GM12878 (cell line): ENCODE measurements around the gene CHPT1. TPM values are rescaled to one million over a fixed set of nuclear protein-coding genes. Genes with fewer than 3 reads are reported as not detected.

Experiments used
- ATAC-seq: fragments of 200-7000 bp; cut with Tn5 transposase; 3 replicates; pipeline ENCODE4 v1.9.1; 2020; ENCODE audit warnings: mild to moderate bottlenecking, moderate library complexity
- BruUV-seq: library from RNA; stranded (reverse); fragments of 400-500 nt; replicated peaks from 2 replicates; lab custom pipeline; 2021; lab: Mats Ljungman, UMichigan
- CTCF ChIA-PET: fragments of 300-600 bp; sonication (Branson Sonifier 250); formaldehyde crosslinking; extraction: SDS; loops from one replicate; lab custom pipeline; 2021; ENCODE audit warnings: inconsistent platforms; lab: Yijun Ruan, JAX
- POLR2A ChIA-PET: fragments of 350-600 bp; formaldehyde crosslinking; extraction: SDS; loops from one replicate; lab custom pipeline; 2021; ENCODE audit warnings: inconsistent platforms; lab: Charles Lee
- RAD21 ChIA-PET: fragments of 300-600 bp; sonication (Branson Sonifier 250); formaldehyde crosslinking; loops from one replicate; lab custom pipeline; 2023; ENCODE audit warnings: antibody characterized with exemption; ENCODE audit not compliant: unreplicated experiment; lab: Charles Lee
- SMC1A ChIA-PET: fragments of 300-600 bp; sonication (Branson Sonifier 250); formaldehyde crosslinking; loops from one replicate; lab custom pipeline; 2023; ENCODE audit not compliant: unreplicated experiment, uncharacterized antibody; lab: Charles Lee
- DNase-seq: peaks from one replicate; pipeline ENCODE4 v3.0.0-alpha.2; 2011; ENCODE audit warnings: low read depth, low spot score
- FAIRE-seq: peaks from 3 replicates; lab custom pipeline; 2011; peaks lifted over from hg19 to GRCh38; lab: Jason Lieb, UNC
- H2AFZ ChIP-seq: 2 replicates; pipeline ENCODE4 v1.6.0; 2011; ENCODE audit warnings: low read depth, low read length, control low read depth; ENCODE audit not compliant: control insufficient read depth
- H3K27ac ChIP-seq: 2 replicates; pipeline ENCODE4 v1.5.1; 2011; ENCODE audit warnings: control low read depth; ENCODE audit not compliant: control insufficient read depth, insufficient read depth
- H3K27me3 ChIP-seq, 2 experiments: replicated peaks in 1 of 2; 2 replicates each; pipeline versions ENCODE4 v1.6.0 to v1.6.1; 2011; ENCODE audit warnings: low read length in 1 of 2; ENCODE audit not compliant: control insufficient read depth in 2 of 2, insufficient read depth in 2 of 2
- H3K36me3 ChIP-seq, 2 experiments: 2 replicates each; pipeline ENCODE4 v1.5.1; 2011; ENCODE audit warnings: low read length in 1 of 2; ENCODE audit not compliant: control insufficient read depth in 2 of 2, insufficient read depth in 2 of 2
- H3K4me1 ChIP-seq: 2 replicates; pipeline ENCODE4 v1.6.1; 2011; ENCODE audit warnings: mild to moderate bottlenecking, low read length, moderate library complexity, mixed read lengths; ENCODE audit not compliant: control insufficient read depth, insufficient read depth
- H3K4me2 ChIP-seq: 2 replicates; pipeline ENCODE4 v1.6.0; 2011; ENCODE audit warnings: control low read depth; ENCODE audit not compliant: control insufficient read depth, insufficient read depth
- H3K4me3 ChIP-seq: fragments of 200-600 bp; sonication (generic); 2 replicates; pipeline ENCODE4 v1.5.1; 2016
- H3K79me2 ChIP-seq: 2 replicates; pipeline ENCODE4 v1.6.0; 2011; ENCODE audit warnings: low read length; ENCODE audit not compliant: control insufficient read depth, insufficient read depth
- H3K9ac ChIP-seq: 2 replicates; pipeline ENCODE4 v1.8.0; 2011; ENCODE audit warnings: low read length, control low read depth, mixed read lengths; ENCODE audit not compliant: control insufficient read depth, insufficient read depth
- H3K9me3 ChIP-seq: replicated peaks from 3 replicates; pipeline ENCODE4 v1.5.1; 2011; ENCODE audit warnings: mild to moderate bottlenecking, low read length; ENCODE audit not compliant: control insufficient read depth, insufficient read depth
- H4K20me1 ChIP-seq: 2 replicates; pipeline ENCODE4 v1.6.0; 2011; ENCODE audit not compliant: control insufficient read depth, insufficient read depth
- ATF7 ChIP-seq: fragments of 450-650 bp; IDR thresholded peaks from 2 replicates; pipeline ENCODE4 v1.6.1; 2016; ENCODE audit warnings: low read depth, mild to moderate bottlenecking
- JUND ChIP-seq: IDR thresholded peaks from 2 replicates; pipeline ENCODE4 v1.6.1; 2012; ENCODE audit warnings: low read depth, mild to moderate bottlenecking, low read length, improper control_type of control experiment, moderate library complexity
- NFIC ChIP-seq: IDR thresholded peaks from 2 replicates; pipeline ENCODE4 v1.6.1; 2012; ENCODE audit warnings: low read depth, mild to moderate bottlenecking, inconsistent platforms, low read length, moderate library complexity
- RFX5 ChIP-seq: IDR thresholded peaks from 2 replicates; pipeline ENCODE4 v1.6.1; 2011; ENCODE audit warnings: low read depth, low read length, improper control_type of control experiment
- SMC3 ChIP-seq: IDR thresholded peaks from 2 replicates; pipeline ENCODE4 v1.6.1; 2011; ENCODE audit warnings: low read length, improper control_type of control experiment, borderline replicate concordance
- STAT1 ChIP-seq: fragments of 450-650 bp; conservative IDR thresholded peaks from 2 replicates; pipeline ENCODE4 v1.6.1; 2014; ENCODE audit warnings: antibody characterized with exemption, mild to moderate bottlenecking
- in situ Hi-C: fragments of 300-500 bp; cut with MboI; formaldehyde crosslinking; loops from 9 replicates; pipeline ENCODE4 v1.14.3; 2018; ENCODE audit warnings: mixed read lengths
- intact Hi-C: fragments of 100-400 bp; cut with micrococcal nuclease; formaldehyde crosslinking; loops from one replicate; pipeline ENCODE4 v1.14.2; 2022; ENCODE audit not compliant: unreplicated experiment
- polyA plus RNA-seq, 11 experiments: library from polyadenylated mRNA; depleted of rRNA in 4 of 11; unstranded in 6 of 11; stranded (reverse) in 5 of 11; fragments of >200 nt; fragmentation: Nextera tagmentation in 4 of 11; fragmentation: Illumina TruSeq in 1 of 11; extraction: Ambion mirVana in 4 of 11; extraction: Trizol in 1 of 11; gene quantifications; 1 replicate in 1 of 11; 2 replicates in 10 of 11; pipeline versions ENCODE4 v1.2.1 to v1.2.3, GENCODE V29; 2011 to 2016; ENCODE audit warnings: inconsistent platforms in 2 of 11, missing spikeins in 2 of 11, low read depth in 1 of 11
- total RNA-seq, 4 experiments: library from RNA; depleted of rRNA in 3 of 4; stranded (reverse); fragments of >200 nt in 3 of 4; fragmentation: Illumina TruSeq in 1 of 4; extraction: Trizol in 1 of 4; gene quantifications; 2 replicates each; pipeline versions ENCODE4 v1.2.1 to v1.2.3, GENCODE V29; 2013 to 2021
- TF ChIP-seq, protein P1 (sequence below): IDR thresholded peaks from 2 replicates; pipeline ENCODE4 v1.6.1; 2011; ENCODE audit warnings: borderline replicate concordance, low read depth, mild to moderate bottlenecking, moderate library complexity, low read length; ENCODE audit not compliant: insufficient read depth, poor library complexity, severe bottlenecking
- TF ChIP-seq, protein P2 (sequence below): IDR thresholded peaks from 2 replicates; pipeline ENCODE4 v1.6.1; 2012; ENCODE audit warnings: mild to moderate bottlenecking, low read depth, low read length
- TF ChIP-seq, protein P3 (sequence below): fragments of 450-650 bp; IDR thresholded peaks from 2 replicates; pipeline ENCODE4 v1.6.1; 2017; ENCODE audit warnings: borderline replicate concordance
- TF ChIP-seq, protein P4 (sequence below): fragments of 450-650 bp; conservative IDR thresholded peaks from 2 replicates; pipeline ENCODE4 v1.6.1; 2017; ENCODE audit warnings: mild to moderate bottlenecking, moderate library complexity

Gene CHPT1
- total and polyA plus RNA-seq, 10 of the 15 experiments (the other 5 are each of a cell fraction or from before 2014, with no cell fraction given): 0.85 to 10.2 (median 3.9) TPM

DNA sequence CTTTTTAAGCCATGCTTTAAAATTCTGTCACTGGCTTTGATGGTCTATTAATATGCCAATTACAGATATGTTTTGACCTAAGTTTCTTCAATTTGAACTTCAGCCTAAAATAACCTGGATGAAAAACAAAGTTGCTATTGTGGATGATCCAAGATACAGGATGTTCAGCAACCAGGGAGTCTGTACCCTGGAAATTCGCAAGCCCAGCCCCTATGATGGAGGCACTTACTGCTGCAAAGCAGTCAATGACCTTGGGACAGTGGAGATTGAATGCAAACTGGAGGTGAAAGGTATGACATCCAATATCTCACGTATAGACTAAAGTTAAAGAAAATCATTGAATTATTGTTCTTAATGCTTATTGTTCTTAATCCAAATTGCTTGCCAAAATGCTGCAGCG lies 17.2 kb upstream of the CHPT1 start (continued):
- TF ChIP-seq, protein P1, sequence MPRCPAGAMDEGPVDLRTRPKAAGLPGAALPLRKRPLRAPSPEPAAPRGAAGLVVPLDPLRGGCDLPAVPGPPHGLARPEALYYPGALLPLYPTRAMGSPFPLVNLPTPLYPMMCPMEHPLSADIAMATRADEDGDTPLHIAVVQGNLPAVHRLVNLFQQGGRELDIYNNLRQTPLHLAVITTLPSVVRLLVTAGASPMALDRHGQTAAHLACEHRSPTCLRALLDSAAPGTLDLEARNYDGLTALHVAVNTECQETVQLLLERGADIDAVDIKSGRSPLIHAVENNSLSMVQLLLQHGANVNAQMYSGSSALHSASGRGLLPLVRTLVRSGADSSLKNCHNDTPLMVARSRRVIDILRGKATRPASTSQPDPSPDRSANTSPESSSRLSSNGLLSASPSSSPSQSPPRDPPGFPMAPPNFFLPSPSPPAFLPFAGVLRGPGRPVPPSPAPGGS: no peak
- TF ChIP-seq, protein P2, sequence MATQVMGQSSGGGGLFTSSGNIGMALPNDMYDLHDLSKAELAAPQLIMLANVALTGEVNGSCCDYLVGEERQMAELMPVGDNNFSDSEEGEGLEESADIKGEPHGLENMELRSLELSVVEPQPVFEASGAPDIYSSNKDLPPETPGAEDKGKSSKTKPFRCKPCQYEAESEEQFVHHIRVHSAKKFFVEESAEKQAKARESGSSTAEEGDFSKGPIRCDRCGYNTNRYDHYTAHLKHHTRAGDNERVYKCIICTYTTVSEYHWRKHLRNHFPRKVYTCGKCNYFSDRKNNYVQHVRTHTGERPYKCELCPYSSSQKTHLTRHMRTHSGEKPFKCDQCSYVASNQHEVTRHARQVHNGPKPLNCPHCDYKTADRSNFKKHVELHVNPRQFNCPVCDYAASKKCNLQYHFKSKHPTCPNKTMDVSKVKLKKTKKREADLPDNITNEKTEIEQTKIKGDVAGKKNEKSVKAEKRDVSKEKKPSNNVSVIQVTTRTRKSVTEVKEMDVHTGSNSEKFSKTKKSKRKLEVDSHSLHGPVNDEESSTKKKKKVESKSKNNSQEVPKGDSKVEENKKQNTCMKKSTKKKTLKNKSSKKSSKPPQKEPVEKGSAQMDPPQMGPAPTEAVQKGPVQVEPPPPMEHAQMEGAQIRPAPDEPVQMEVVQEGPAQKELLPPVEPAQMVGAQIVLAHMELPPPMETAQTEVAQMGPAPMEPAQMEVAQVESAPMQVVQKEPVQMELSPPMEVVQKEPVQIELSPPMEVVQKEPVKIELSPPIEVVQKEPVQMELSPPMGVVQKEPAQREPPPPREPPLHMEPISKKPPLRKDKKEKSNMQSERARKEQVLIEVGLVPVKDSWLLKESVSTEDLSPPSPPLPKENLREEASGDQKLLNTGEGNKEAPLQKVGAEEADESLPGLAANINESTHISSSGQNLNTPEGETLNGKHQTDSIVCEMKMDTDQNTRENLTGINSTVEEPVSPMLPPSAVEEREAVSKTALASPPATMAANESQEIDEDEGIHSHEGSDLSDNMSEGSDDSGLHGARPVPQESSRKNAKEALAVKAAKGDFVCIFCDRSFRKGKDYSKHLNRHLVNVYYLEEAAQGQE: no peak
- no peak for TF ChIP-seq NFIC
- TF ChIP-seq SMC3: no peak

DNA sequence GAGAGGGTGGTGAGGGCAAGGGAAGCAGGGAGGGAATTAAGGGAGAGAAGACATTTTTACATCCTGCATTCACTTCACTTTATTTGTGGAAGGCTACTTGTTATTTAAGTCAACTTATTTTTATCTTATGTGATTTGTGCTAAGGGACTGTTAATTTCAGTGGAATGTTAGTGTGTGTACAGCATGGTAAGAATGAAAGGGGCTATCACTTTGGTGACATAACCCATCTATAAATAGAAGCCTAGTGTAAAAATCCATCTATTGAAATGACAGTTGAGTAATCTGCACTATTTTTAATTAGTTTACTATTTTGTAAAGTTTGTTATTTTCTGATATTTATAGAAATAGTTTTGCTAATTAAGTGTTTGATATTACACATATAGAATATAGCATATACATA lies 16.8 kb upstream of the CHPT1 start:
- ATAC-seq: no peak
- ChIA-PET SMC1A (no interaction called here), RAD21 (no interaction called here), POLR2A (no interaction called here), CTCF (no interaction called here)
- Histone ChIP-seq H3K4me3 (no peak overlapping the region), H4K20me1 (no peaks in the 10 kb centered on the region), H3K36me3 (no peaks in the 10 kb centered on the region), H3K9ac (no peak overlapping the region), H3K9me3 (no peaks in the 10 kb centered on the region), H3K4me2 (no peak overlapping the region), H3K27ac (no peak overlapping the region), H3K27me3 (no peaks in the 10 kb centered on the region; a peak in 1 of 4 replicates), H2AFZ (no peak overlapping the region), H3K4me1 (no peaks in the 10 kb centered on the region), H3K79me2 (no peaks in the 10 kb centered on the region)
- no peak for DNase-seq
- BruUV-seq: no TSS peak
- in situ Hi-C loops: no loop called here
- intact Hi-C loops: no loop called here
- no peak for FAIRE-seq
- TF ChIP-seq, protein P3, sequence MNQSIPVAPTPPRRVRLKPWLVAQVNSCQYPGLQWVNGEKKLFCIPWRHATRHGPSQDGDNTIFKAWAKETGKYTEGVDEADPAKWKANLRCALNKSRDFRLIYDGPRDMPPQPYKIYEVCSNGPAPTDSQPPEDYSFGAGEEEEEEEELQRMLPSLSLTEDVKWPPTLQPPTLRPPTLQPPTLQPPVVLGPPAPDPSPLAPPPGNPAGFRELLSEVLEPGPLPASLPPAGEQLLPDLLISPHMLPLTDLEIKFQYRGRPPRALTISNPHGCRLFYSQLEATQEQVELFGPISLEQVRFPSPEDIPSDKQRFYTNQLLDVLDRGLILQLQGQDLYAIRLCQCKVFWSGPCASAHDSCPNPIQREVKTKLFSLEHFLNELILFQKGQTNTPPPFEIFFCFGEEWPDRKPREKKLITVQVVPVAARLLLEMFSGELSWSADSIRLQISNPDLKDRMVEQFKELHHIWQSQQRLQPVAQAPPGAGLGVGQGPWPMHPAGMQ: no peak
- TF ChIP-seq ATF7 (no peak), RFX5 (no peak), STAT1 (no peak), JUND (no peak)
- TF ChIP-seq, protein P4, sequence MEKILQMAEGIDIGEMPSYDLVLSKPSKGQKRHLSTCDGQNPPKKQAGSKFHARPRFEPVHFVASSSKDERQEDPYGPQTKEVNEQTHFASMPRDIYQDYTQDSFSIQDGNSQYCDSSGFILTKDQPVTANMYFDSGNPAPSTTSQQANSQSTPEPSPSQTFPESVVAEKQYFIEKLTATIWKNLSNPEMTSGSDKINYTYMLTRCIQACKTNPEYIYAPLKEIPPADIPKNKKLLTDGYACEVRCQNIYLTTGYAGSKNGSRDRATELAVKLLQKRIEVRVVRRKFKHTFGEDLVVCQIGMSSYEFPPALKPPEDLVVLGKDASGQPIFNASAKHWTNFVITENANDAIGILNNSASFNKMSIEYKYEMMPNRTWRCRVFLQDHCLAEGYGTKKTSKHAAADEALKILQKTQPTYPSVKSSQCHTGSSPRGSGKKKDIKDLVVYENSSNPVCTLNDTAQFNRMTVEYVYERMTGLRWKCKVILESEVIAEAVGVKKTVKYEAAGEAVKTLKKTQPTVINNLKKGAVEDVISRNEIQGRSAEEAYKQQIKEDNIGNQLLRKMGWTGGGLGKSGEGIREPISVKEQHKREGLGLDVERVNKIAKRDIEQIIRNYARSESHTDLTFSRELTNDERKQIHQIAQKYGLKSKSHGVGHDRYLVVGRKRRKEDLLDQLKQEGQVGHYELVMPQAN: no peak
